Neural progenitor cell (in vitro differentiated cells): Measurements from ENCODE around the gene ACBD7.

Experiments
- CTCF ChIP-seq: fragments of 200-600 bp; sonication (generic); IDR thresholded peaks from 2 replicates; pipeline ENCODE4 v1.5.1; 2017; ENCODE audit warnings: antibody characterized with exemption, mild to moderate bottlenecking
- EZH2 ChIP-seq: fragments of 200-600 bp; sonication (generic); IDR thresholded peaks from 2 replicates; pipeline ENCODE4 v1.6.1; 2017; ENCODE audit warnings: antibody characterized with exemption, mild to moderate bottlenecking, moderate library complexity

DNA sequence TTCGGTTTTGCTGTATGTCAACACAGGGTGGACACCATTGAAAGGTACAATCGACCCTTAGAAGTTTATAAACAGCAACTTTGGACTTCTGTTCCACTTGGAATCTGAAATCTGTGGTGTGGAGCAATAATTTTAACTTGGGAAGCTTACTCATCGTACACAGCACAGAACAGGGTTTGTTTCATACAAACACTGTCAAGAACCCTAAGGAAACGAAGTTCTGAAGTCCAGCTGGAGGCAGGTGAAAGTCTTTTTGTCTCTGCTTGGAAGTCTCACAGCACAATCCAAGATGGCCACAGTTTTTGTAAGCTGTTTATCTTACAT is 48.4 kb upstream of the ACBD7 start:
- TF ChIP-seq CTCF (no peak), EZH2 (no peak)
